ENCODE measurements around the gene ZNF3.

ZNF3 gene

DNA sequence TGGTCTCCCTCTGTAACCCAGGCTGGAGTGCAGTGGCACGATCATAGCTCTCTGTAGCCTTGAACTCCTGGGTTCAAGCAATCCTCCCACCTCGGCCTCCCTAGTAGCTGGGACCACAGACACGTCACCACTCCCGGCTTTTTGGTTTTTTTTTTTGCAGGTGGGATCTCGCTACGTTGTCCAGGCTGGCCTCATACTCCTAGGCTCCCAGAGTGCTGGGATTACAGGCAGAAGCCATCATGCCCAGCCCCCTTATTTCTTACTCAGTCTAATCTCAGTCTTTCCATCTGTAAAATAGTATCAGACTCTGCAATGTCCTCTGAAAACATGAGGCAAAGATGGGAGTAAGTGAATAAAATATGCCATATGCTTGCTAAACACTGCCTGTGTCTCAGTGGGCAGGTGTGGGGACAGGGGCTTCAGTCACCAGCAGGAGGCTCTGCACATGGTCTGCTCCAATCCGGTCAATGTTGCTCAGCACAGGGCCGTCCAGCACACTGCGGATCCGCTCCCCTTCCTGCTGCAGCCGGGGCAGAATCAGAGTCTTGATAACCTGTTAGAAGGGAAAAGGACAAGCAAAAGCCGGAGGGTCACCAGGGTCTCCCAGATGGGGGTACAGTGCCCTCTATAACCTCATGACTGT is 28.1 kb upstream of the ZNF3 start:
- DNase-seq (ENCODE audit: low read depth) = no peak

DNA sequence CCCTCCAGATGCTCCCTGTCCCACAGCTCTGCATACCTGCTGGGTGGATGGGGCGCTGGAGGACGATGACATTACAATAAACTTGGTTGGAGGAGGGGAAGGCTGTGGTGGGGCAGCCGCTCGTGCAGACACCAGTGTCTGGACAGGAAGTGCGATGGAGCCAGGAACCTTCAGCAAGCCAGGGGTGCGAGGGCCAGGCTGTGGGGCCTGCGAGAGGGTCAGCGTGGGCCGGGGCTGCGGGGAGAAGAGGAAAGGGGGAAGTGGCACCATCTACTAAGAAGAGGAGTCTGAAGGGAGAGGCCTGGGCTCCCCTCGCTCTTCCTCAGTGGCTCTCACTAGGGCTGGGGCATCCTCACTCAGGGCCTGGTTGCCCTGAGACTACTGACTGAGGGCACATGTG is 26.4 kb upstream of the ZNF3 start:
- DNase-seq (ENCODE audit: low read depth) = no peak

DNA sequence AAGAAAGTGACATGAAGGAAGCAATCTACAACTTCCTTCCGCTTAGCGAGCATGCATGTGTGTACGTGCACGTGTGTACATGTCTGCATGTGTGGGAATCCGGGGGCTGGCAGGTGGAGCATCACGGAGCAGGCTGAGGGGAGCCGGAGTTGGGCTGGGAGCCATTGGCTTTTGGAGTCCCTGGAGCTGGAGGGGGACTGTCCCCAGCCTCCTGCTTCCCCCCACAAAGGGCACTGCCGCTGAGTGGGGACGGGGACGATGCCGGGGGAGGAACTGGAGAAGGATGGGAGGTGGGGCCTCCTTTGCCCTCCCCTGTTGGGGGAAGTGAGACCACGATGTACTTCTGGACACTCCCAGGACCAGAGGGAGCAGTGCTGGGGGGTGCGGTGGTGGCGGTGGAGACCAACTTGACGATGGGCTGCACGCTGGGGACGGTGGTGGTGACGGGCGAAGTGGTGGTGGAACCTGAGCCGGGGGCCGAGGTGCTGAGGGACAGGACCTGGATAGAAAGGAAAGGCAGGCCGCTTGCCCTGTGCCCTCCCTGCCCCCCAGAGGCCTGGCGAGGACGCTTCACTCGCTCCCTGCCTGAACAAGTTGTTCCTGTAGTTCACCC is 25.7 kb upstream of the ZNF3 start:
- no peak for DNase-seq (ENCODE audit: low read depth)

- no peak for DNase-seq (ENCODE audit: low read depth)
Measured at GRCh38 chr7:100106633-100107032, 25.1 kb upstream of the ZNF3 start.

DNA sequence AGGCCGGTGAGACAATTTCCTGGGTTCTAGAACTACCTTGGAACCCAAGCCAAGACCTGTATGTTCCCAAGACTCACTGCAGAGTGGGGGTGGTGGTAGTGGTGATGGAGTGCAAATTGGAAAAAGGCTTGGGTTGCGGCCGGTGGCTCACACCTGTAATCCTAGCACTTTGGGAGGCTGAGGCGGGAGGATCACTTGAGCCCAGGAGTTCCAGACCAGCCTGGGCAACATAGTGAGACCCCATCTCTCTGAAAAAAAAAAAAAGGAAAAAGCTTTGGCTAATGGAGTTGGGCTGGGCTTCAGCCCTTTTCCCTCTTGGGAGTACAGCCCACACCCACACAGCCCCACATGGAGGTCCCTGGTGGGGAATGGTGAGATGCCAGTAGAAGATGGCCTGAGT is 24.0 kb upstream of the ZNF3 start:
- DNase-seq (ENCODE audit: low read depth) = no peak

DNA sequence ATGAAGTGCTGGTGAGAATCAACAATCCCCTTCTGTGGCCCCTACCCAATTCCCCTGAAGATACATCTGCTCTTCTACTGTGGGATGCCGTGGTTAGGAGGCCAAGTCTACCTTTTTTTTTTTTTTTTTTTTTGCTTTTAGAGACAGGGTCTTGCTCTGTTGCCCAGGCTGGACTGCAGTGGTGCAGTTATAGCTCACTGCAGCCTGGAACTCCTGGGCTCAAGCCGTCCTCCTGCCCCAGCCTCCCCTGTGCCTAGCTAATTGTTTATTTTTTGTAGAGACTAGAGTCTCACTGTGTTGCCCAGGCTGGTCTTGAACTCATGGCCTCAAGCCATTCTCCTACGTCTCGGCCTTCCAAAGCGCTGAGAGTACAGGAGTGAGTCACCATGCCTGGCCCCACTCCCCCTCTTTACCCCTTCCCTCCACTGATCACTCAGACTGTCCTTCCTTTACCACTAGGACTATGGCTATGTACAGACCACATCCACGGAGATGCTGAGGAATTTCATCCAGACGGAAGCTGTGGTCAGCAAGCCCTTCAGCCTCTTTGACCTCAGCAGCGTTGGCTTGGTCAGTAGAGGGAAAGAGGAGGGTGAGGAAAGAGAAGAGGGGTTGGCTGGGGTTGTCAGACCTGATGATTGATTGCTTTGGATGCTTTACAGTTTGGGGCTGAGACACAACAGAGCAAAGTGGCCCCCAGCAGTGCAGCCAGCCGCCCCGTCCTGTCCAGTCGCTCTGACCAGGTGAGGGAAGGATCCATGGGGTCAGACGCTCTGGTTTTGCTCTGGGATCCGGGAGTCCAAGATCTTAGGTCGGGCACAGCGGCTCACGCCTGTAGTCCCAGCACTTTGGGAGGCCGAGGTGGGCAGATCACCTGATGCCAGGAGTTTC is 21.7 kb upstream of the ZNF3 start:
- DNase-seq (ENCODE audit: low read depth) = peak; percentile 99

DNA sequence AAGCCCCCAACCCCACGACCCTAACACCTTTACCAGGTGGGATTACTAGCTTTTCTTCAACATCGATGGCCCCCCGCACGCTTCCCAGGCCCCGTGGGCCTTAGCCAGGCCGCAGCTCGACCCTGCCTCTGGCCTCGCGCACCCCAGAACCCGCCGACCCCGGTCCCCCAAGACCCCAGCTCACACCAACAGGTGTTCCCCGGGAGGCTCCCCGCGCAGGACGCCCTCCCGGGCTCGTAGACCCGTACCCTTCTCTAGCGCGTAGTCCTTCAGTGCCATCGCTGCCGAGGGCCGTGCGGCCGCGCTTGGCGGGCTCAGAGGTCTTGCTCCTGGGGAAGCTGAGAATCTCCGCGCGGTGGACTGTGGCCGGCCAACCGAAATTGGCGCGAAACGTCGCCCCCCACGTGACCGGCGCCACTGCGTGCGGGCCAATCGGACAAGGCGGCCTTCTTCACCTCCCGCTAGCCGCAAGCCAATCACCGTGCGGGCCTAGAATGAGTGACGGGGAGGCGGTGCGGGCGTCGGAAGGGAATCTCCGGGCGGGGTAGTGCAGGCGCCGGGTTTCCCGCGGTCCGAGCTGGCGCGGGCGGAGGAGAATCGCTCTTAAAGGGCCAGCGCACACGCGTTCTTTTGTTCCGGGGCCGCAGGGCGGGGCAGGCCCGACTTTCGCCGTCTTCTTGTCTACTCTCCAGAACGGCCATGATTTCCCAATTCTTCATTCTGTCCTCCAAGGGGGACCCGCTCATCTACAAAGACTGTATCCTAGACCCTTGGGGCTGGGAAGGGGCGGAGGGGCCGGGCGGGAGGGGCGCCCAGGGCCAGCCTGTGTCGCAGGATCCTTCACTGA is 19.7 kb upstream of the ZNF3 start, which contains the start of the genes AP4M1 and MCM7:
TSS of gene AP4M1 (plus strand) at position 628 of the 847 bp plus-strand sequence. CDS start at position 700, 72 bp downstream.
TSS of gene MCM7 (minus strand) at position 382 of the 847 bp plus-strand sequence. CDS start at position 279, 103 bp downstream.
- DNase-seq (ENCODE audit: low read depth) = peak; percentile 100

DNA sequence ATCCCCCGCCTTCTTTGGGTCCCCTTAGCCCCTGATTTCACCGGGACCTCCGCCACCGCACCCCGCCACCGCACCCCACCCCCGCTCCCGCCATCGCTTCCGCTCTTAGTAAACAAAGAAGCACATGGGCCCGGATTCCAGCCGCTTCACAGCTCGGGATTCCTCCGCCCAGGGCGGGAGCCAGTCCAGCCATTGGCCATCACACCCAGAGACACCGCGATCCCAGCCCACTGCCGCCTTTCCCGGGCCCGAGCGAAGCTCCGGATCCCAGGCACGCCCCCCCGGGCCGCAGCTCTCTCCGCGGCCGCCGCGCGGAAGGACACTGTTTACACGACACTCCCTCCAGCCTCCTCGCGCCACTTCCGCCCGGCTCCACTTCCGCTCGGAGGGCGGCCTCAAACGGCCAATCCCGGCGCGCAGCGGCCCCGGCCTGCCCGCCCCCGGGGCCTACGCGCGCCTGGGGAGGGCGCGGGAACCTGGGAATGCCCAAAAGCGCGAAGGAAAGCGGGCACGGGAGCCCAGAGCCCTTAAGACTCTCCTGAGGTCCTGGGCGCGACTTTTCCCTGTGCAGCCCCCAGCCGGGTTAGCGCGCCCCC is 19.0 kb upstream of the ZNF3 start:
- DNase-seq (ENCODE audit: low read depth) = peak; percentile 99

- no peak for DNase-seq (ENCODE audit: low read depth)
Measured at GRCh38 chr7:100099452-100099851, 17.9 kb upstream of the ZNF3 start.

DNA sequence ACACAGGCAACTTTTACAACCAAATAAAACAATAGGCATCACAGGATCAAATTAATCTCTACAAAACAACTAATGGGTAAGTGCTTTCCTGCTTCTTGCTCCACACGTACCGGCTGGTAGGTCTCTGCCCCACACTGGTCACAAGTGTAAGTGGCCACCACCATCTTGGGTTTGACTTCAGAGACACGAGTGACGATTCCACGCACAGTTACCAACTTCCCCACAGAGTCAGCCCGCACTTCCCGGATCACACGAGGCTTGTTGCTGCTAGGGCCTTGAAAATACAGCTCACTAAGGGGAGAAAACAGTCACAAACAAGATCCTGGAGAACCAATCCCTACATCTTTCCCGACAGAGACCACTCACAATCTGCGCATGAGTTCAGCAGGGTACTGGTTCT is 17.4 kb upstream of the ZNF3 start:
- DNase-seq (ENCODE audit: low read depth) = no peak

DNA sequence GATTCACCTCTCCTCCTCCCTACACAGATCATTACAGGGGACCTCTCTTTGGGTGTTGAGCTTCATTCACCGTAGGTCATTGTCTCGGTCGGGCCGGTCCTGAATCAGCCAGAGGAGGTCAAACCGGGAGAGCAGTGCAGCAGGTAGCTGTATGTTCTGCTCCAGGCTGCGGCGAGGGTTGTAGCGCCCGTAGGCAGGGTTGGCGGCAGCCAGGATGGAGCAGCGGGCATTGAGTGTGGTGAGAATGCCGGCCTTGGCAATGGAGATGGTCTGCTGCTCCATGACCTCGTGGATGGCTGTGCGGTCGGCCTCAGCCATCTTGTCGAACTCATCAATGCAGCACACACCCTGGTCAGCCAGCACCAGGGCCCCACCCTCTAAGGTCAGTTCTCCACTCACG is 14.2 kb upstream of the ZNF3 start:
- no peak for DNase-seq (ENCODE audit: low read depth)

DNA sequence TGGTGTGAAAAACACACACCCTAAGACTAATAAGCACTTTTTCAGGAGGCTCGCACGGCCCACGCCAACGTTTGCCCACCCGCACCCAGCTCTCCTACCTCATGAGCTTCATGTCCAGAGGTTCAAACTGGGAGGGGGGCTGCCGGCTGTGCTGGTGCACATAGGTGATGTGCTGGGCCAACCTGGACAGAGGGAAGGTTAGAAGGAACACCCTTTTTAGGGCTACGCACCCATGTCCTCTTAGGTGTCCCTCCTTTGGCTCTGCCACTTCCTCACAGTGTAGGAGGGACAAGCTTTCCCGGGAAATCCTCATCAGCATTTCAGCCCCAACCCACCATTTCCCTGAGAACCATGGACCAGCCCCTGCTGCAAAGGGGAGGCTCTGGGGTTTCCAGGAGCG is 13.8 kb upstream of the ZNF3 start:
- no peak for DNase-seq (ENCODE audit: low read depth)

DNA sequence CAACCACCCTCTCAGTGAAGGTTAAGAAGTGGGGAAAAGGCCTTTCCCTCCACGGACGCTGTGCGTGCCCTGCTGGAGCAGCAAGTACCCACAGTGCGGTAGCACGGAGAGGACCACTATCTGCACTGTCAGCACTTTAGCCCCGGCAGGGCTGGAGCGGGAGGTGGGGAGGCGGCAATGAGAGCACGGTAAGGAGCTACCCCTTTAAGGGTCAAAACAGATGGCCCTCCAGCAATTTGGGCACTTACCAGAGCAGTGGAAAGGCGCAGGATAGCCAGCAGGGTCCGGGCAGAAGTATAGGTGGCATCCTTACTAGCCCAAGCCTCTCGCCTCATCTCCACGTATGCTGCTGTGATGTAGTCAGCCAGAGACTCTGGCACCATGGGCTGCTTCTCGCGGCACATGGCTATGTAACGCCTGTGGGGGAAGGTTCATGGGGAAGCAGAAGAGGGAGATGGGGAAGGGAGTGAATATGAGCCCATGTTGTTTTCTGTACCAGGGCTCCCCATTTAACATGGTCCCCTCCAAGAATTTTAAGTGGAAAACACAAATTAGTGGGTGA is 12.5 kb upstream of the ZNF3 start:
- DNase-seq (ENCODE audit: low read depth) = no peak

- DNase-seq (ENCODE audit: low read depth) = no peak
Measured at GRCh38 chr7:100093498-100093897, 12.0 kb upstream of the ZNF3 start.

DNA sequence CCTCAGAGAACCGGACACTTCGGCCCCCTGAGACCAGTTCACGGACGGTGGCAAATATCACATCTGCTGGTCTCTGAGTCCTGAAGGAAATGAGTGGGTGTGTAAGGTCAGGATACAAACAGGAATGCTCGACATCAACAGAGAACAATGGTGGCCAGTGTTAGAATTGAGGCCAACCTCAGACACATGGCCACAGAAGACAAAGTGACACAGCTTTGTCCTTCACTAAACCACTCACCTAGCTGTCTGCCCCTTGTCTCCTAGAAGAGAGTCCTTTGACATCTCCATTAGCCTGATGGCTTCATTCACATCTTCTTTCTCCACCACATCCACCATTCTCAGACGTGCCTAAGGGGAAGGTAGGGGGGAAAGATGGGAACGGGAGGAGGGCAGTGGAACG is 11.5 kb upstream of the ZNF3 start:
- no peak for DNase-seq (ENCODE audit: low read depth)

GRCh38 chr7:100091411-100092181 is 10.1 kb upstream of the ZNF3 start:
- DNase-seq (ENCODE audit: low read depth) = no peak

- DNase-seq (ENCODE audit: low read depth) = no peak
Measured at GRCh38 chr7:100090527-100091410, 9.2 kb upstream of the ZNF3 start.

DNA sequence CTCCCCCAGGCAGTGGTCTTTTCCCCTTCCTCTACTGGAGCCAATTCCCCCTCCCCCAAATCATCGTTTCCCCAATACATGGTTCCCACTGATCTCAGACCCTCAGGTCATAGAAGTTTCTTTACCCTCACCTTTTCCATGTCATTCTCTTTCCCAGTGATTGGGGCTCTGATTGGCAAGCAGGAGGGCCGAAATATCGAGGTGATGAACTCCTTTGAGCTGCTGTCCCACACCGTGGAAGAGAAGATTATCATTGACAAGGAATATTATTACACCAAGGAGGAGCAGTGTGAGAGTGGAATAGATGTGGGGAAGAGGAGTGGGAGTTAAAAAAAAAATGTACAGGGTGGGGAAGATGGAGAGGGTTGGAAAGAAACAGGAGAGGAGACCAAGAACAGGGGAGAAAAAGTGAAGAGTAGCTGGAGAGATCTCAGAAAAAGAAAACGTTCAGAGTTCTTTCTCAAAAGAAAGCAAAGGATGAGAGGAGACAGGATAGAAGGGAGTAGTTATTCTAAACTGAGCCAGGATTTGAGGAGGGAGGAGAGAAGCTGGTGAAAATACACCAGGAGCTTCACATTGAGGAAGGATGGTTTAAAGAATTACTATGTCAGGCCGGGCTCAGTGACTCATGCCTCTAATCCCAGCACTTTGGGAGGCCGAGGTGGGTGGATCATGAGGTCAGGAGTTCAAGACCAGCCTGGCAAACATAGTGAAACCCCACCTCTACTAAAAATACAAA is 8.1 kb upstream of the ZNF3 start:
- DNase-seq (ENCODE audit: low read depth) = peak; percentile 60
